GM13977 (cell line): ENCODE data around the gene CLCN5.

ENCODE experiments used
- DNase-seq: peaks from one replicate; pipeline ENCODE4 v3.0.0; 2012; ENCODE audit warnings: low spot score
- in situ Hi-C: fragments of 300-500 bp; cut with MboI; formaldehyde crosslinking; loops from one replicate; pipeline ENCODE4 v1.12.0; 2022; ENCODE audit warnings: low sequenced_read_pairs, low pct_unique_long_range_greater_than_20kb, mixed read lengths, inconsistent platforms; ENCODE audit not compliant: unreplicated experiment
- TF ChIP-seq, protein P1 (sequence below): IDR thresholded peaks from 2 replicates; pipeline ENCODE4 v1.5.1; 2012; ENCODE audit warnings: mild to moderate bottlenecking, control low read depth; ENCODE audit not compliant: insufficient read depth; ENCODE audit errors: extremely low read depth, missing control alignments

Gene CLCN5

GRCh38 chrX:50117476-50117875 is 195.1 kb downstream of the CLCN5 start:
- in situ Hi-C loops = loop anchor here (25.0 kb wide), 1 partner anchor 470 kb away; no protein-coding TSS in a partner anchor
- no peak for DNase-seq

DNA sequence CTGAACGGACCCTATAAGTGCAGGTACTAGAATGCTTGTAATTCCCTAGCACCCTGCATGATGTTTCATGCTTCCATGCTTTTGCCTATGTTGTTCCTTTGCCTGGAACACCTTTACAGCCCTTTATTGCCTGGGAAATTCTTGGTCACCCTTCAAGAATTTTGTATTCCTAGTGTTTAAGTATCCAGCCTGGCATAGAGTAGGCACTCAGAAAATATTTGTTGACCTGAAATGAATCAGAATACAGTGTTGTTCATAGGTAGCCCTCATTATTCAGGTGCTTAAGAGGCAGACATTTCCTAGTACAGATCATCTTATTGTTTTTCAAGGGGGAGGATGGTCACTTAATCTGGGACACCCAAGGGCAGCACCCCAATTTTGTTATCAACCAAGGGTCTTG is 203.1 kb downstream of the CLCN5 start:
- no peak for DNase-seq
- in situ Hi-C loops = no loop called here
- TF ChIP-seq, protein P1, sequence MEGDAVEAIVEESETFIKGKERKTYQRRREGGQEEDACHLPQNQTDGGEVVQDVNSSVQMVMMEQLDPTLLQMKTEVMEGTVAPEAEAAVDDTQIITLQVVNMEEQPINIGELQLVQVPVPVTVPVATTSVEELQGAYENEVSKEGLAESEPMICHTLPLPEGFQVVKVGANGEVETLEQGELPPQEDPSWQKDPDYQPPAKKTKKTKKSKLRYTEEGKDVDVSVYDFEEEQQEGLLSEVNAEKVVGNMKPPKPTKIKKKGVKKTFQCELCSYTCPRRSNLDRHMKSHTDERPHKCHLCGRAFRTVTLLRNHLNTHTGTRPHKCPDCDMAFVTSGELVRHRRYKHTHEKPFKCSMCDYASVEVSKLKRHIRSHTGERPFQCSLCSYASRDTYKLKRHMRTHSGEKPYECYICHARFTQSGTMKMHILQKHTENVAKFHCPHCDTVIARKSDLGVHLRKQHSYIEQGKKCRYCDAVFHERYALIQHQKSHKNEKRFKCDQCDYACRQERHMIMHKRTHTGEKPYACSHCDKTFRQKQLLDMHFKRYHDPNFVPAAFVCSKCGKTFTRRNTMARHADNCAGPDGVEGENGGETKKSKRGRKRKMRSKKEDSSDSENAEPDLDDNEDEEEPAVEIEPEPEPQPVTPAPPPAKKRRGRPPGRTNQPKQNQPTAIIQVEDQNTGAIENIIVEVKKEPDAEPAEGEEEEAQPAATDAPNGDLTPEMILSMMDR = no peak

More at GRCh38 chrX:50117476-50117875, 195.1 kb downstream of the CLCN5 start:
- TF ChIP-seq, protein P1 = no peak

- in situ Hi-C loops = no loop called here
- TF ChIP-seq, protein P1 = no peak
- no peak for DNase-seq
Observed at GRCh38 chrX:50147972-50148371, 225.6 kb downstream of the CLCN5 start.
